Neural cell (in vitro differentiated cells): ENCODE measurements around the gene ATP5ME. TPM values are rescaled to one million over a fixed set of nuclear protein-coding genes. Genes with fewer than 3 reads are reported as not detected.

Experiments
- H2AFZ ChIP-seq: fragments of 200-600, 300-800 bp; sonication (generic), shearing (Covaris generic); 2 replicates; pipeline ENCODE4 v1.6.0; 2014; ENCODE audit warnings: low read depth, mild to moderate bottlenecking, antibody characterized with exemption, low read length, moderate library complexity
- H3F3A ChIP-seq: fragments of 200-600 bp; shearing (Covaris generic); 2 replicates; pipeline ENCODE4 v1.6.1; 2016; ENCODE audit warnings: mild to moderate bottlenecking, moderate library complexity, mixed read lengths, antibody characterized with exemption, low read length; ENCODE audit not compliant: insufficient read depth, poor library complexity, severe bottlenecking
- H3K27ac ChIP-seq: fragments of 200-600, 300-800 bp; sonication (generic), shearing (Covaris generic); 2 replicates; pipeline ENCODE4 v1.5.1; 2014; ENCODE audit warnings: mild to moderate bottlenecking, low read length, moderate library complexity
- H3K27me3 ChIP-seq: fragments of 300-800, 200-600 bp; sonication (generic), shearing (Covaris generic); 2 replicates; pipeline ENCODE4 v1.6.0; 2014; ENCODE audit warnings: mild to moderate bottlenecking, low read depth, low read length, moderate library complexity; ENCODE audit not compliant: insufficient read depth
- H3K36me3 ChIP-seq: fragments of 300-800, 200-600 bp; sonication (generic), shearing (Covaris generic); 2 replicates; pipeline ENCODE4 v1.5.1; 2014; ENCODE audit warnings: mild to moderate bottlenecking, antibody characterized with exemption, low read length, moderate library complexity; ENCODE audit not compliant: insufficient read depth
- H3K4me2 ChIP-seq: fragments of 300-800, 200-600 bp; sonication (generic), shearing (Covaris generic); 2 replicates; pipeline ENCODE4 v1.6.0; 2014; ENCODE audit warnings: mild to moderate bottlenecking, low read length
- H3K4me3 ChIP-seq: fragments of 300-800, 200-600 bp; sonication (generic), shearing (Covaris generic); 2 replicates; pipeline ENCODE4 v1.5.1; 2014; ENCODE audit warnings: mild to moderate bottlenecking, low read length, moderate library complexity
- H3K79me2 ChIP-seq: fragments of 200-600 bp; shearing (Covaris generic); replicated peaks from 2 replicates; pipeline ENCODE4 v1.6.0; 2014; ENCODE audit warnings: mild to moderate bottlenecking, low read length, moderate library complexity; ENCODE audit not compliant: insufficient read depth
- H3K9ac ChIP-seq: fragments of 300-800, 200-600 bp; sonication (generic), shearing (Covaris generic); 2 replicates; pipeline ENCODE4 v1.6.1; 2016; ENCODE audit warnings: mild to moderate bottlenecking, low read length, mixed read lengths
- H3K9me2 ChIP-seq: fragments of 200-600 bp; shearing (Covaris generic); 2 replicates; pipeline ENCODE4 v1.6.1; 2016; ENCODE audit warnings: mild to moderate bottlenecking, low read length, mixed read lengths; ENCODE audit not compliant: insufficient read depth
- H3K9me3 ChIP-seq: fragments of 200-600, 300-800 bp; sonication (generic), shearing (Covaris generic); 2 replicates; pipeline ENCODE4 v1.6.1; 2016; ENCODE audit warnings: mild to moderate bottlenecking, mixed run types, low read length, moderate library complexity, mixed read lengths
- H4K20me1 ChIP-seq: fragments of 200-600 bp; shearing (Covaris generic); 2 replicates; pipeline ENCODE4 v1.6.1; 2016; ENCODE audit warnings: mild to moderate bottlenecking, mixed run types; ENCODE audit not compliant: insufficient read depth
- EP300 ChIP-seq: fragments of 450-650 bp; conservative IDR thresholded peaks from 2 replicates; pipeline ENCODE4 v1.6.1; 2014; ENCODE audit warnings: antibody characterized with exemption, mild to moderate bottlenecking, moderate library complexity; ENCODE audit not compliant: poor library complexity, severe bottlenecking
- EZH2 ChIP-seq: fragments of 200-600, 300-800 bp; shearing (Covaris generic), sonication (generic); IDR thresholded peaks from 2 replicates; pipeline ENCODE4 v1.6.1; 2014; ENCODE audit warnings: antibody characterized with exemption, low read length, borderline replicate concordance, mild to moderate bottlenecking; ENCODE audit not compliant: insufficient read depth, poor library complexity, severe bottlenecking
- MXI1 ChIP-seq: fragments of 450-650 bp; conservative IDR thresholded peaks from 2 replicates; pipeline ENCODE4 v1.6.1; 2014; ENCODE audit warnings: antibody characterized with exemption, mild to moderate bottlenecking; ENCODE audit not compliant: poor library complexity, severe bottlenecking
- RAD21 ChIP-seq: fragments of 450-650 bp; conservative IDR thresholded peaks from 2 replicates; pipeline ENCODE4 v1.6.1; 2014; ENCODE audit warnings: antibody characterized with exemption, mild to moderate bottlenecking, moderate library complexity
- SMC3 ChIP-seq: fragments of 450-650 bp; conservative IDR thresholded peaks from 2 replicates; pipeline ENCODE4 v1.6.1; 2014; ENCODE audit warnings: antibody characterized with exemption, mild to moderate bottlenecking, moderate library complexity; ENCODE audit not compliant: poor library complexity
- TAF1 ChIP-seq: IDR thresholded peaks from 2 replicates; pipeline ENCODE4 v1.6.1; 2012; ENCODE audit warnings: low read depth
- polyA plus RNA-seq: library from polyadenylated mRNA; depleted of rRNA; stranded (reverse); fragments of >200 nt; gene quantifications from 2 replicates; pipeline ENCODE4 v1.2.3, GENCODE V29; 2014
- TF ChIP-seq, protein P1 (sequence below): IDR thresholded peaks from 2 replicates; pipeline ENCODE4 v1.6.1; 2012; ENCODE audit warnings: borderline replicate concordance
- TF ChIP-seq, protein P2 (sequence below): fragments of 450-650 bp; IDR thresholded peaks from 2 replicates; pipeline ENCODE4 v1.5.1; 2014; ENCODE audit warnings: antibody characterized with exemption, mild to moderate bottlenecking, moderate library complexity; ENCODE audit not compliant: poor library complexity, severe bottlenecking

ATP5ME gene
- polyA plus RNA-seq, 1 donor from 2014 or later, result 156 TPM

DNA sequence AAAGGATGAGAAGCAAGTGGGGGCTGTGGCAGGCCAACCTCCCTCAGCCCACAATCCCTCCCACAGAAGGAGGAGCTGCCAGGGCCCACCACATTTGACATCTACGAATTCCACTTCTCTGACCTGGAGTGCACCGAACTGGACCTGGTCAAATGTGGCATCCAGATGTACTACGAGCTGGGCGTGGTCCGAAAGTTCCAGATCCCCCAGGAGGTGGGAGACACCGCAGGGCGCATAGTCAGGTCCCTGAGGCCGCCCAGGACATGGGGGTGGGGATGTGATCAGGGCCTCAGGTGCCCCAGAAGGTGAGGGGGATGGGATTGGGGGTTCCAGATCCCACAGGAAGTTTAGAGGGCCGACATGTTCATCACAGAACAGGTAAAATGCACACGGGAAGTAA lies 13.7 kb downstream of the ATP5ME start:
- Histone ChIP-seq H3K27ac (no peak overlapping the region), H3K36me3 (no peaks in the 10 kb centered on the region), H3K27me3 (no peaks in the 10 kb centered on the region)

DNA sequence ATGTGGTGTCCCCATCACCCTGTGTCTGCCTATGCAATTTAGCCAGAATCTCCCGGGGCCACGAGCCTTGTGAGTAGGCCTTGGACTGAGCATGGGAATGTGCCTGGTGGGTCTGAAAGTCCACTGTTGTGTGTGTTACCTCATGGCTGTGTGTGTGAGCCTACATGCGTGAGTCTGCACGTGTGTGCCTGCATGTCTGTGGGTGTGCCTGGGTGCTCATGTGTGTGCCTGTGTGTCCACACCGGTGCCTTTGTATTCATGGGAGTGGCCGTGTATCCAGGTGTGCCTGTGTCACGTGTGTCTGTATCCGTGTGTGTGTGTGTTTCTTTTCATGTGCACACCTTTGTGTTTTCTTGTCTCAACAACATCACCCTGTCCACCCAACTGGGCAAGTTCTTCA lies 14.2 kb downstream of the ATP5ME start:
- H3K4me3 ChIP-seq, result no peak overlapping the region
- no peaks in the 10 kb centered on the region for H3K79me2 ChIP-seq
- no peaks in the 10 kb centered on the region for H3K27me3 ChIP-seq
- H3K9ac ChIP-seq, result no peak overlapping the region
- H4K20me1 ChIP-seq, result no peaks in the 10 kb centered on the region
- H3F3A ChIP-seq, result no peaks in the 10 kb centered on the region
- no peak overlapping the region for H3K4me2 ChIP-seq
- H3K9me2 ChIP-seq, result no peaks in the 10 kb centered on the region
- no peak overlapping the region for H2AFZ ChIP-seq
- no peaks in the 10 kb centered on the region for H3K9me3 ChIP-seq
- no peak overlapping the region for H3K27ac ChIP-seq
- H3K36me3 ChIP-seq, result no peaks in the 10 kb centered on the region
- no peak for TF ChIP-seq EZH2

More for the DNA sequence above, 13.7 kb downstream of the ATP5ME start:
- no peak overlapping the region for H3K9ac ChIP-seq
- TF ChIP-seq, protein P1, sequence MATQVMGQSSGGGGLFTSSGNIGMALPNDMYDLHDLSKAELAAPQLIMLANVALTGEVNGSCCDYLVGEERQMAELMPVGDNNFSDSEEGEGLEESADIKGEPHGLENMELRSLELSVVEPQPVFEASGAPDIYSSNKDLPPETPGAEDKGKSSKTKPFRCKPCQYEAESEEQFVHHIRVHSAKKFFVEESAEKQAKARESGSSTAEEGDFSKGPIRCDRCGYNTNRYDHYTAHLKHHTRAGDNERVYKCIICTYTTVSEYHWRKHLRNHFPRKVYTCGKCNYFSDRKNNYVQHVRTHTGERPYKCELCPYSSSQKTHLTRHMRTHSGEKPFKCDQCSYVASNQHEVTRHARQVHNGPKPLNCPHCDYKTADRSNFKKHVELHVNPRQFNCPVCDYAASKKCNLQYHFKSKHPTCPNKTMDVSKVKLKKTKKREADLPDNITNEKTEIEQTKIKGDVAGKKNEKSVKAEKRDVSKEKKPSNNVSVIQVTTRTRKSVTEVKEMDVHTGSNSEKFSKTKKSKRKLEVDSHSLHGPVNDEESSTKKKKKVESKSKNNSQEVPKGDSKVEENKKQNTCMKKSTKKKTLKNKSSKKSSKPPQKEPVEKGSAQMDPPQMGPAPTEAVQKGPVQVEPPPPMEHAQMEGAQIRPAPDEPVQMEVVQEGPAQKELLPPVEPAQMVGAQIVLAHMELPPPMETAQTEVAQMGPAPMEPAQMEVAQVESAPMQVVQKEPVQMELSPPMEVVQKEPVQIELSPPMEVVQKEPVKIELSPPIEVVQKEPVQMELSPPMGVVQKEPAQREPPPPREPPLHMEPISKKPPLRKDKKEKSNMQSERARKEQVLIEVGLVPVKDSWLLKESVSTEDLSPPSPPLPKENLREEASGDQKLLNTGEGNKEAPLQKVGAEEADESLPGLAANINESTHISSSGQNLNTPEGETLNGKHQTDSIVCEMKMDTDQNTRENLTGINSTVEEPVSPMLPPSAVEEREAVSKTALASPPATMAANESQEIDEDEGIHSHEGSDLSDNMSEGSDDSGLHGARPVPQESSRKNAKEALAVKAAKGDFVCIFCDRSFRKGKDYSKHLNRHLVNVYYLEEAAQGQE, result no peak
- no peak for TF ChIP-seq TAF1
- TF ChIP-seq, protein P2, sequence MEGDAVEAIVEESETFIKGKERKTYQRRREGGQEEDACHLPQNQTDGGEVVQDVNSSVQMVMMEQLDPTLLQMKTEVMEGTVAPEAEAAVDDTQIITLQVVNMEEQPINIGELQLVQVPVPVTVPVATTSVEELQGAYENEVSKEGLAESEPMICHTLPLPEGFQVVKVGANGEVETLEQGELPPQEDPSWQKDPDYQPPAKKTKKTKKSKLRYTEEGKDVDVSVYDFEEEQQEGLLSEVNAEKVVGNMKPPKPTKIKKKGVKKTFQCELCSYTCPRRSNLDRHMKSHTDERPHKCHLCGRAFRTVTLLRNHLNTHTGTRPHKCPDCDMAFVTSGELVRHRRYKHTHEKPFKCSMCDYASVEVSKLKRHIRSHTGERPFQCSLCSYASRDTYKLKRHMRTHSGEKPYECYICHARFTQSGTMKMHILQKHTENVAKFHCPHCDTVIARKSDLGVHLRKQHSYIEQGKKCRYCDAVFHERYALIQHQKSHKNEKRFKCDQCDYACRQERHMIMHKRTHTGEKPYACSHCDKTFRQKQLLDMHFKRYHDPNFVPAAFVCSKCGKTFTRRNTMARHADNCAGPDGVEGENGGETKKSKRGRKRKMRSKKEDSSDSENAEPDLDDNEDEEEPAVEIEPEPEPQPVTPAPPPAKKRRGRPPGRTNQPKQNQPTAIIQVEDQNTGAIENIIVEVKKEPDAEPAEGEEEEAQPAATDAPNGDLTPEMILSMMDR, result no peak
- no peak for TF ChIP-seq MXI1
- no peak for TF ChIP-seq SMC3
- TF ChIP-seq EZH2, result no peak
- H3K4me2 ChIP-seq, result no peak overlapping the region
- no peak overlapping the region for H3K4me3 ChIP-seq
- no peaks in the 10 kb centered on the region for H3K9me3 ChIP-seq
- H3K9me2 ChIP-seq, result no peaks in the 10 kb centered on the region
- no peaks in the 10 kb centered on the region for H4K20me1 ChIP-seq
- no peaks in the 10 kb centered on the region for H3F3A ChIP-seq
- H3K79me2 ChIP-seq, result no peaks in the 10 kb centered on the region
- H2AFZ ChIP-seq, result no peak overlapping the region

DNA sequence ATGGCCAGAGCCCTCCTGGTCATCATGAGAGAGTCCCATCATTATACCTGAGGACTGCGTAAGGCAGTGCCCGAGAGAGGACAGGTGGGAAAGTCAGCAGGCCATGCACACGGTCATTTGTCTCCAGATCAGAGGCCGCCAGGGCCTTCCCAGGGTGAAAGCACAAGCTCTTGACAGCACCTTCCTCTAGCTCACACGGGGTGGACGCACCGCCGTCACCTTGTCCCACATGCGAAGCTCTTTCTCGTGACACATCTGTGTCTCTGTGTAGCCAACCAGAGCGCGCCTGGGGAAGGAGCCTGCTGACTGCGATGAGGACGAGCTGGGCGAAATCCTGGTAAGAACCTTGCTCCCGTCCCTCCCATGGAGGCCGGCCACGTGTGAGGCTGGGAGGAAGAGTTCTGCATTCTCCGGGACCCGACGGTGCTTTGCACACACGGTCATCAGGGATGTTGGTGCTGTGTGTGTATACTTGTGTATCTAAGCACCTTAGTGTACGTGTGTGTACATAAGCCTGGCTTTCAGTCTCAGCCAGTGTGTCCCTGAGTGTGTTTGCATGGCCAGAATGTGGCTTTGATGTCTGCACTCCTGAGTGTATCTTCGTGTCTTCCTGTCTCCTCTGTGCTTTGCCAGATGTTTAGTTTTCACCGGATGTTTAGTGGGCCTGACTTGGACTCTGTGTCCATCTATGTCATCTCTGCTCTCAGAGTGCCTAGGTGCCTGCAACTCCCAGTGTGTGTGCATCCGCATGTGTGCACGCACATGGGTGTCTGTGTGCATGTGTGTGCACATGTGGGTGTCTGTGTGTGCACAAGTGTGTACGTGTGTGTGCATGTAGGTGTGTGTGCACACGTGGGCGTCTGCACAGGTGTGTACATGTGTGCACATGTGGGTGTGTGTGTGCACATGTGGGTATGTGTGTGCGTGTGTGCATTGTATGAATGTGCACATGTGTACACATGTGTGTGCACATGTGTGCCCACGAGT lies 15.1 kb downstream of the ATP5ME start:
- H3K36me3 ChIP-seq, result no peaks in the 10 kb centered on the region
- no peaks in the 10 kb centered on the region for H3K27me3 ChIP-seq
- no peak overlapping the region for H3K4me2 ChIP-seq
- no peaks in the 10 kb centered on the region for H3F3A ChIP-seq
- H4K20me1 ChIP-seq, result no peaks in the 10 kb centered on the region
- TF ChIP-seq TAF1, result no peak
- TF ChIP-seq, protein P1, result no peak
- TF ChIP-seq SMC3, result no peak
- no peak for TF ChIP-seq EP300
- TF ChIP-seq, protein P2, result no peak
- TF ChIP-seq RAD21, result no peak
- no peaks in the 10 kb centered on the region for H3K9me3 ChIP-seq
- H3K79me2 ChIP-seq, result no peaks in the 10 kb centered on the region
- H3K9me2 ChIP-seq, result no peaks in the 10 kb centered on the region
- no peak overlapping the region for H3K4me3 ChIP-seq
- H3K27ac ChIP-seq, result no peak overlapping the region
- no peak overlapping the region for H3K9ac ChIP-seq
- no peak overlapping the region for H2AFZ ChIP-seq
